HG03045 (cell line): ENCODE measurements around the gene MYO5A.
"Not testable (repeated sequence)": the region's sequence is repeated elsewhere in the genome, so short reads cannot be mapped to it uniquely, and the experiment has no call there.

ENCODE experiments used
- ATAC-seq: cut with Tn5 transposase; IDR thresholded peaks from one replicate; pipeline ENCODE4 v1.9.1; 2021; ENCODE audit warnings: mild to moderate bottlenecking, moderate library complexity; ENCODE audit not compliant: unreplicated experiment

The MYO5A gene

GRCh38 chr15:52509500-52510245 is 19.0 kb downstream of the MYO5A start:
- ATAC-seq: no peak

DNA sequence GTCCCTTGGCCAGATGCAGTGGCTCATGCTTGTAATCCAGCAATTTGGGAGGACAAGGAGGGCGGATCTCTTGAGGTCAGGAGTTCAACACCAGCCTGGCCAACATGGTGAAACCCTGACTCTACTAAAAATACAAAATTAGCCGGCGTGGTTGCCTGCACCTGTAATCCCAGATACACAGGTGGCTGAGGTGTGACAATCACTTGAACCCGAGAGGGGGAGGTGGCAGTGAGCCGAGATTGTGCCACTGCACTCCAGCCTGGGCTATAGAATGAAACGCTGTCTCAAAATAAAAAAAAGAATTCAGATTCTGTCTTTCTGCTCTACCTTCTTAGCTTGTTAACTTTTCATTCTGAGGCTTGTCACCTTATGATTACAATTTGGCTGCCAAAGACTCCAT is 22.1 kb downstream of the MYO5A start:
- ATAC-seq: no peak

DNA sequence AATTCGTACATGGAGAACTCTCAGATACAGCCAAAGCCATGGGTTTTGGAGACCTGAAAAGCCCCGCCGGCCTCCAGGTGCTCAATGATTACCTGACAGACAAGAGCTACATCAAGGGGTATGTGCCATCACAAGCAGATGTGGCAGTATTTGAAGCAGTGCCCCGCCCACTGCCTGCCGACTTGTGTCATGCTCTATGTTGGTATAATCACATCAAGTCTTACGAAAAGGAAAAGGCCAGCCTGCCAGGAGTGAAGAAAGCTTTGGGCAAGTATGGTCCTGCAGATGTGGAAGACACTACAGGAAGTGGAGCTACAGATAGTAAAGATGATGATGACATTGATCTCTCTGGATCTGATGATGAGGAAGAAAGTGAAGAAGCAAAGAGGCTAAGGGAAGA is 23.5 kb downstream of the MYO5A start:
- no peak for ATAC-seq

DNA sequence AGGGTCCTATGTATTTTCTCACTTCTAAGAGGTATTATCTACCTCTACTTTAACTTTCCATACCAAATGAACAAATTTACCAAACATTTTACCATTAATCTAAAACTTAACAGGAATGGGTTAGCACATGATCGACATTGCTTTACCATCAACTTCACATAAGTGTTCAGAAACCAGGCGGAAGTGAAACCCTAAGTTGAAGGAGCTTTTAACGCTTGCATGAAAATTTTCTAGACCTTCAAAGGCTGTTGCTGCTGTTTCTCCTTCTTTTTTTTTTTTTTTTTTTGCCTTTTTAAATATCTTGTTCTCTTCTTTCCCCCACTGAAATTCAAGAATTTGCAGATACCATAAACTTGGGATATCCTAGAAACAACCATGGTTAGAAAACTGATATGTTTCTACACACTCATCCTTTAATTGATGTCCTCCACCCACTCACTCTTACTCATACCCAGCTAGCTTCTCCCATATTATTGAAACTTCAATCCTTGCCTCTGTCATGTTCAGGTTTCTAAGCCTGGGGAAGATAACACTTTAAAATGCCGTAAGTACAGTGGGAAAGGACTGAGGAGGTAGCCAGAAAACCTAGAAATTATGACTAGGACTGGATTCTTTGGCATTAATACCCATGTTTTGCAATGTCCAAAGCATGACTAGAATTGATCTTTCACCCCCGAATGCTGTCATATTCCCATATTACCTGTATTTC is 24.7 kb downstream of the MYO5A start:
- peak; percentile 59 for ATAC-seq

- ATAC-seq: no peak
These were observed 26.1 kb downstream of the MYO5A start for GRCh38 chr15:52502608-52503007.

GRCh38 chr15:52499506-52499905 is 29.2 kb downstream of the MYO5A start:
- ATAC-seq: no peak

- no peak for ATAC-seq
These were observed 30.0 kb downstream of the MYO5A start for GRCh38 chr15:52498706-52499105.

DNA sequence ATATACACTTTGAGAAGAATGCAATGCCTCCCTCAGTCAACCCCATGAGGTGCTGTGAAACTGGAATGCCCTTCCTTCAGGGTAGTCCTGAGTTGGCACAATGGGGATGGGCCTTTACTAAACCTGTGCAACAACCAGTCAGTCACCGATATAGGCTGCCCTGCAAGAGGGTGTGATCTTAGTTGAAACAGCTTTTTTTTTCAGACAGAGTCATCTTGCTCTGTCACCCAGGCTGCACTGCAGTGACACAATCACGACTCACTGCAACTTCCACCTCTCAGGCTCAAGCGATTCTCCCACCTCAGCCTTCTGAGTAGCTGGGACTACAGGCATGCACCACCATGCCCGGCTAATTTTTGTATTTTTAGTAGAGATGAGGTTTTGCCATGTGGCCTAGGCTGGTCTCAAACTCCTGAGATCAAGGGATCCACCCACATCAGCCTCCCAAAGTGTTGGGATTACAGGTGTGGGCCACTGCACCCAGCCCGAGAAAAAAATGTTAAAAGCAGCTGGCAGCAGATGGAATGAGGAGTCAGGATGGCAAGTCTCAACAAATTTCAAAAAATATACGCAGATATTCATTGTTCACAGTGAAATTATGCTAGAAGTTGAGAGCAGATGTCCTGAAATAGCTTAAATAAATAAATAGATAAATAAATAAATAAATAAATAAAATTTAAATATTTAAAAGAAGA is 31.8 kb downstream of the MYO5A start:
- ATAC-seq: no peak

DNA sequence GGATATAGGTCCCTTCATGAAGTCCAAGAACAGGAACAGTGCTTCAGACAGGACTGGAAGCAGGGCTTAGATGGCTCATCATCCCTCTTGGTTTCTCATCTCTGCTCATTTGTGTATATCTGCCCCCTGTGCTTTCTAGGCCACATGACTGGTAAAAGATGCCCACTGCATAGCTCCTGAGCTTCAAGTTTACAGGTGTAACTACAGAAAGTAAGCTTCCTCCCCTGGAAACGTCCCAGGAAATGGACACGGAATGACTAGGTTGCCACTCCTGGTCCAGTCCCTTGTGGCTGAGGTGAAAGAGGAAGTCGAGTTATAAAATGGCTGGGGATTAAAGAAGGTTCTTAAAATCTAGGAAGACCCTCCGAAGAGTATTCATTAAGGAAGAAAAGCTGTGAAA is 32.5 kb downstream of the MYO5A start:
- ATAC-seq: no peak

GRCh38 chr15:52495125-52495524 is 33.6 kb downstream of the MYO5A start:
- ATAC-seq: no peak

GRCh38 chr15:52493968-52494367 is 34.7 kb downstream of the MYO5A start:
- no peak for ATAC-seq

- ATAC-seq: no peak
These were observed 36.5 kb downstream of the MYO5A start for GRCh38 chr15:52492132-52492531.

GRCh38 chr15:52491472-52491871 is 37.2 kb downstream of the MYO5A start:
- no peak for ATAC-seq

DNA sequence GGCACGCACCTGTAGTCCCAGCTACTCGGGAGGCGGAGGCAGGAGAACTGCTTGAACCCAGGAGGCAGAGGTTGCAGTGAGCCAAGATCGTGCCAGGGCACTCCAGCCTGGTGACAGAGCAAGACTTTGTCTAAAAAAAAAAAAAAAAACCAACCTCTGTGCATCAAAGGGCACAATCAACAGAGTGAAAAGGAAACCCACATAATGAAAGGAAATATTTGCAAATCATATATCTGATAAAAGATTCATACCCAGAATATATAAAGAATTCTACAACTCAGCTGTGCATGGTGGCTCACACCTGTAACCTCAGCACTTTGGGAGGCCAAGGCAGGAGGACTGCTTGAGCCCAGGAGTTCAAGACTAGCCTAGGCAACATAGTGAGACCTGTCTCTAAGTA is 39.2 kb downstream of the MYO5A start:
- not testable (repeated sequence) for ATAC-seq

GRCh38 chr15:52488830-52489229 is 39.9 kb downstream of the MYO5A start:
- ATAC-seq: no peak

DNA sequence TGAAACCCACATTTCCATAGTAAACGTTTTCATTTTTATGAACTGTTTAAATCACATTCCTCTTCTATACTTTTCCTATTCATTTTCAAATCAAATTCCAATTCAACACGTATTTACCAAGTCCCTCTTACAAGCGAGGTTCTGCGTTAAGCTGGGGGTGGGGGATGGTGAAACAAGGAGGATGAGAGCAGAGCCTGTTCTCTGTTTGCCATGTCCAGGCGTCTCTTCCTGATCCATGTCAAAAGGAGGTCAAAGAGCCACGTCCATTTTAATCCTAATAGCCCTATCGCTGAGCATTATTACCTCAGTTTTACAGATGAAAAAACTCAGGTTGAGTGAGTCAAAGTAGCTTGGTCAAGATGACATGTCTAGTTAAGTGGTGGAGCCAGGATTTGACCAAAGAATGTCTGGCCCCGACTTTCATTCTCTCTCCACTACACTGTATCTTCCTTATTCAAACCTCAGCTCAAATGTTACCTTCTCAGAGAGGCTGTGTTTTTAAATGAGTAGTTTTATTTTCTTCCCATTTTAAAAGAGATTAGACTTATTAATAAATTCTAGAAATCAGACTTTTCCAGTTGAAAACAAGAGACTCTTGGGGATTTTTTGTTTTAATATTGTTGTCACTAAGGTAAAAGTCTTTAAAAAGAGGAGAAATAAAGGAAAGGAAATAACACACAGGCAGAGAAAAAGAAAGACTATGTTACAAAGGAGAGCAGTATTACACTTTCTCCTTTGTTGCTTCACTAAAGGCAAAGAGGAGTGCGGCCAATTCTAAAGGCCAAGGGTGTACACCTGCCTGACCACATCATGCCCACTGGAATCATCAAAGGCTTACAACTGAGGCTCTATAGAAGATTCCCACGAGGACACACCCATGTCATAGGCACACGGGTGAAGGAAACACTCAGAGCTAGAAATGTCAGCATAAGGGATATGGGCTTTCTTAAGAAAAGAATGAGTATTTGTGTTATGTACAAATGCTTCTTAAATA is 42.4 kb downstream of the MYO5A start:
- no peak for ATAC-seq

DNA sequence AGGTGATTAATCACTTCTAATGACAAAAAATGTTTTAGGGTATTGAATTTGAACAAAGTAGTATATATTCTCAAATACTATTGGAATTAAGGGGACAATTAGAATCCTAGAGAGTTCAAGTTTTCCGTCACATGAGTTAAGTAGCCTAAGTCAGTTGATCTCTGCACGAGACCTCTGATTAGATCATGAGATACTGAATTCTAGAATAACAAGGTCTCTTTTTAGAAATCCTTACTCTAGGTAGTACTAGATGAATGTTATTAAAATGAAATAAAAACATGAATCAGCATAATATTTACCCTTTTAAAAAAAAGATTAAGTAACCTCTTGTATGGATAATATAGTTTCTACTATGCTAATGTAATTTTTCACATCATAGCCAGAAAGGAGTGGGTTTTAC is 43.4 kb downstream of the MYO5A start:
- no peak for ATAC-seq

GRCh38 chr15:52483707-52484106 is 45.0 kb downstream of the MYO5A start:
- no peak for ATAC-seq

GRCh38 chr15:52481915-52482314 is 46.8 kb downstream of the MYO5A start:
- ATAC-seq: peak; percentile 94

GRCh38 chr15:52480990-52481389 is 47.7 kb downstream of the MYO5A start:
- ATAC-seq: no peak

- ATAC-seq: no peak
These were observed 62.0 kb downstream of the MYO5A start for GRCh38 chr15:52466716-52467115.
